Loucy (cell line): ENCODE results near the gene CACNA1A.

Experiments
- H2AFZ ChIP-seq: fragments of 200-600 bp; sonication (generic); 2 replicates; pipeline ENCODE4 v1.6.0; 2016; ENCODE audit warnings: antibody characterized with exemption, mild to moderate bottlenecking, low read length, moderate library complexity
- H3F3A ChIP-seq: fragments of 200-600 bp; 2 replicates; pipeline ENCODE4 v1.6.0; 2016; ENCODE audit warnings: antibody characterized with exemption, low read depth, mild to moderate bottlenecking
- H3K27me3 ChIP-seq: fragments of 200-600 bp; sonication (generic); 2 replicates; pipeline ENCODE4 v1.6.1; 2014; ENCODE audit warnings: low read length, mild to moderate bottlenecking; ENCODE audit not compliant: insufficient read depth, poor library complexity, severe bottlenecking
- H3K36me3 ChIP-seq: fragments of 200-600 bp; sonication (generic); 2 replicates; pipeline ENCODE4 v1.6.1; 2016; ENCODE audit warnings: low read length; ENCODE audit not compliant: insufficient read depth
- H3K4me1 ChIP-seq: fragments of 200-600 bp; sonication (generic); 2 replicates; pipeline ENCODE4 v1.5.1; 2014; ENCODE audit warnings: low read length, mild to moderate bottlenecking; ENCODE audit not compliant: insufficient read depth, poor library complexity, severe bottlenecking
- H3K4me2 ChIP-seq: fragments of 200-600 bp; sonication (generic); 2 replicates; pipeline ENCODE4 v1.6.0; 2014; ENCODE audit warnings: antibody characterized with exemption, low read length, low read depth, mild to moderate bottlenecking; ENCODE audit not compliant: poor library complexity, severe bottlenecking
- H3K4me3 ChIP-seq: fragments of 200-600 bp; sonication (generic); 2 replicates; pipeline ENCODE4 v1.5.1; 2014; ENCODE audit warnings: low read length, mild to moderate bottlenecking, mixed read lengths; ENCODE audit not compliant: poor library complexity, severe bottlenecking
- H3K79me2 ChIP-seq: fragments of 200-600 bp; sonication (generic); 2 replicates; pipeline ENCODE4 v1.6.1; 2014; ENCODE audit warnings: low read length; ENCODE audit not compliant: insufficient read depth
- H3K9ac ChIP-seq: fragments of 200-600 bp; sonication (generic); 2 replicates; pipeline ENCODE4 v1.6.0; 2014; ENCODE audit warnings: mild to moderate bottlenecking, low read depth, low read length, moderate library complexity; ENCODE audit not compliant: poor library complexity, severe bottlenecking
- H3K9me2 ChIP-seq: fragments of 200-600 bp; sonication (generic); replicated peaks from 2 replicates; pipeline ENCODE4 v1.6.1; 2016; ENCODE audit warnings: low read depth, low read length, mixed read lengths
- H3K9me3 ChIP-seq: fragments of 200-600 bp; sonication (generic); 2 replicates; pipeline ENCODE4 v1.6.1; 2014; ENCODE audit warnings: mild to moderate bottlenecking, antibody characterized with exemption, low read length, low read depth; ENCODE audit not compliant: insufficient read depth
- H4K20me1 ChIP-seq: fragments of 200-600 bp; sonication (generic); 2 replicates; pipeline ENCODE4 v1.6.0; 2014; ENCODE audit warnings: antibody characterized with exemption, low read length, mild to moderate bottlenecking; ENCODE audit not compliant: insufficient read depth, poor library complexity, severe bottlenecking
- EZH2phosphoT487 ChIP-seq: fragments of 200-600 bp; IDR thresholded peaks from 2 replicates; pipeline ENCODE4 v1.6.1; 2018; ENCODE audit warnings: antibody characterized with exemption, mild to moderate bottlenecking, moderate library complexity, borderline replicate concordance
- TF ChIP-seq, protein P1 (sequence below): fragments of 200-600 bp; sonication (generic); conservative IDR thresholded peaks from 2 replicates; pipeline ENCODE4 v1.5.1; 2014; ENCODE audit warnings: mild to moderate bottlenecking, antibody characterized with exemption, low read length

Gene CACNA1A

DNA sequence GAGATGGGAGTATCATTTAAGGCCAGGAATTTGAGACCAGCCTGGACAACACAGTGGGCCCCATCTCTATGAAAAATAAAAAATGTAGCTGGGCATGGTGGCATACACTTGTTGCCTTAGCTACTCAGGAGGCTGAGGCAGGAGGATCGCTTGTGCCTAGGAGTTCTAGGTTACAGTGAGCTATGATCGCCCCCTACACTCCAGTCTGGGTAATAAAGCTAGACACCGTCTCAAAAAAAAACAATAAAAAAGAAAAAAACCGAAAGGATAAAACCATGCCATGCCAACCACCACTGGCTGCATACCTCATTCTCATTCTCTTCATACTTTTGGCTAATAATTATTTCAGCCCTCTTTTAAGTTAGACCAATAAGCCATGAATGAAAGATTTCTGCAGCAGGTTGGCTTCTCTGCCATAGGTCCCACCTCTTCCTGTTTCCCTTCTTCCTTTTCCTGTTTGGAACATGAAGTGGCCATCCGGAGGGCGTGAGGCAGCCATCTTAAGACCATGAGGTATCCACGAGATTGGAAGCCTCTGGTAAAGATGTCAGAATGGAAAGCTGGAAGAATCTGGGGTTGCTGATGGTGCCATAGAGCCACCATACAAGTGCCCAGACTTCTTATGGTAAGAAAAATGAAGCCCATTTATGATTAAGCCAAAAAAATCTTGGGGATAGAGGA lies 171.3 kb downstream of the CACNA1A start:
- H3K79me2 ChIP-seq = no peaks in the 10 kb centered on the region
- H3K9me3 ChIP-seq = peaks cover 16% of the 10 kb centered on the region; the same call in 1 of the 2 replicates
- no peaks in the 10 kb centered on the region for H3K27me3 ChIP-seq
- H3K4me1 ChIP-seq = no peaks in the 10 kb centered on the region
- H3K9ac ChIP-seq = no peak overlapping the region
- no peak overlapping the region for H3K4me2 ChIP-seq
- H3F3A ChIP-seq = no peaks in the 10 kb centered on the region
- TF ChIP-seq, protein P1, sequence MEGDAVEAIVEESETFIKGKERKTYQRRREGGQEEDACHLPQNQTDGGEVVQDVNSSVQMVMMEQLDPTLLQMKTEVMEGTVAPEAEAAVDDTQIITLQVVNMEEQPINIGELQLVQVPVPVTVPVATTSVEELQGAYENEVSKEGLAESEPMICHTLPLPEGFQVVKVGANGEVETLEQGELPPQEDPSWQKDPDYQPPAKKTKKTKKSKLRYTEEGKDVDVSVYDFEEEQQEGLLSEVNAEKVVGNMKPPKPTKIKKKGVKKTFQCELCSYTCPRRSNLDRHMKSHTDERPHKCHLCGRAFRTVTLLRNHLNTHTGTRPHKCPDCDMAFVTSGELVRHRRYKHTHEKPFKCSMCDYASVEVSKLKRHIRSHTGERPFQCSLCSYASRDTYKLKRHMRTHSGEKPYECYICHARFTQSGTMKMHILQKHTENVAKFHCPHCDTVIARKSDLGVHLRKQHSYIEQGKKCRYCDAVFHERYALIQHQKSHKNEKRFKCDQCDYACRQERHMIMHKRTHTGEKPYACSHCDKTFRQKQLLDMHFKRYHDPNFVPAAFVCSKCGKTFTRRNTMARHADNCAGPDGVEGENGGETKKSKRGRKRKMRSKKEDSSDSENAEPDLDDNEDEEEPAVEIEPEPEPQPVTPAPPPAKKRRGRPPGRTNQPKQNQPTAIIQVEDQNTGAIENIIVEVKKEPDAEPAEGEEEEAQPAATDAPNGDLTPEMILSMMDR = no peak
- TF ChIP-seq EZH2phosphoT487 = no peak
- no peaks in the 10 kb centered on the region for H3K36me3 ChIP-seq
- no peak overlapping the region for H2AFZ ChIP-seq
- no peaks in the 10 kb centered on the region for H4K20me1 ChIP-seq
- H3K4me3 ChIP-seq = no peak overlapping the region
- no peaks in the 10 kb centered on the region for H3K9me2 ChIP-seq

DNA sequence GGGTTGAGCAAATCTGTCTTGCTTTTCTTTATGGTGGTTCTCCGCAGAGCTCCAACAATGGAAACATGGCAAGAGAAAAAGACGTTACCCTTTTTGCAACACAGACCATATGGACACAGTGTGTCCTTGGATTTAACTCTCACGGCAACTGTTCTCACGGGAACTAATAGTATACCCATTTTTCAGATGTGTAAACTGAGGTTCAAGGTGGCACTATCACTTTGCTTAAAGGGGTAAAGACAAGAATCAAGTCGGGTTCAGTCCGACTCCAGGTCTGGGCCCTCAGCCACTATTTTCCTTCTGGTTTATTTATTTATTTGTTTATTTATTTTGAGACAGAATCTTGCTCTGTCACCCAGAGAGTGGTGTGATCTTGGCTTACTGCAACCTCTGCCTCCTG lies 176.0 kb downstream of the CACNA1A start:
- no peaks in the 10 kb centered on the region for H3K9me2 ChIP-seq
- H3F3A ChIP-seq = no peaks in the 10 kb centered on the region
- TF ChIP-seq, protein P1 = no peak
- TF ChIP-seq EZH2phosphoT487 = no peak
- no peaks in the 10 kb centered on the region for H3K79me2 ChIP-seq
- H4K20me1 ChIP-seq = no peaks in the 10 kb centered on the region
- 0 out of 2 replicates have a peak, but pooled peaks cover 2% of the 10 kb centered on the region for H3K9me3 ChIP-seq
- no peaks in the 10 kb centered on the region for H3K4me1 ChIP-seq
- no peak overlapping the region for H3K4me2 ChIP-seq
- no peak overlapping the region for H3K4me3 ChIP-seq
- no peak overlapping the region for H3K9ac ChIP-seq
- no peaks in the 10 kb centered on the region for H3K27me3 ChIP-seq
- H3K36me3 ChIP-seq = no peaks in the 10 kb centered on the region
- H2AFZ ChIP-seq = no peak overlapping the region

DNA sequence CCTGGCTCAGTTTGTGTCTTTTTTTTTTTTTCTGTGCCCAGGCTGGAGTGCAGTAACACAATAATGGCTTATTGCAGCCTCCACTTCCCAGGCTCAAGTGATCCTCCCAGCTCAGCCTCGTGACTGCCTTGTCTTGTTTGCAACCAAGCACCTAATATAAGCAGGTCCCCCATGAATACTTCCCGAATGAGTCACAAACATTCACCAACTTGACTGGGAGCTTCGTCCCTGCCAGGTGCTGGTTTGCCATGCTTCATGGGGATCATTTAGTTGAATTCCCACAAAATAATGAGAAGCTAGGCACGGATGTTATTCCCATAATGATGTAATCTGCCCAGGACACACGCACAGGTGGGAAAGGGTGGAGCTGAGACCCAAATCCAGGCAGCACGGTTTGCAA lies 176.5 kb downstream of the CACNA1A start:
- H3K27me3 ChIP-seq = no peaks in the 10 kb centered on the region
- H3K4me3 ChIP-seq = no peak overlapping the region
- no peaks in the 10 kb centered on the region for H3K9me2 ChIP-seq
- no peak overlapping the region for H3K4me2 ChIP-seq
- H3K9me3 ChIP-seq = no peaks in the 10 kb centered on the region
- H3K79me2 ChIP-seq = no peaks in the 10 kb centered on the region
- H3K9ac ChIP-seq = no peak overlapping the region
- H4K20me1 ChIP-seq = no peaks in the 10 kb centered on the region
- TF ChIP-seq, protein P1 = no peak
- TF ChIP-seq EZH2phosphoT487 = no peak
- no peaks in the 10 kb centered on the region for H3K4me1 ChIP-seq
- H3F3A ChIP-seq = no peaks in the 10 kb centered on the region
- H2AFZ ChIP-seq = no peak overlapping the region
- H3K36me3 ChIP-seq = no peaks in the 10 kb centered on the region
